ENCODE results near the gene HTT.

HTT gene

DNA sequence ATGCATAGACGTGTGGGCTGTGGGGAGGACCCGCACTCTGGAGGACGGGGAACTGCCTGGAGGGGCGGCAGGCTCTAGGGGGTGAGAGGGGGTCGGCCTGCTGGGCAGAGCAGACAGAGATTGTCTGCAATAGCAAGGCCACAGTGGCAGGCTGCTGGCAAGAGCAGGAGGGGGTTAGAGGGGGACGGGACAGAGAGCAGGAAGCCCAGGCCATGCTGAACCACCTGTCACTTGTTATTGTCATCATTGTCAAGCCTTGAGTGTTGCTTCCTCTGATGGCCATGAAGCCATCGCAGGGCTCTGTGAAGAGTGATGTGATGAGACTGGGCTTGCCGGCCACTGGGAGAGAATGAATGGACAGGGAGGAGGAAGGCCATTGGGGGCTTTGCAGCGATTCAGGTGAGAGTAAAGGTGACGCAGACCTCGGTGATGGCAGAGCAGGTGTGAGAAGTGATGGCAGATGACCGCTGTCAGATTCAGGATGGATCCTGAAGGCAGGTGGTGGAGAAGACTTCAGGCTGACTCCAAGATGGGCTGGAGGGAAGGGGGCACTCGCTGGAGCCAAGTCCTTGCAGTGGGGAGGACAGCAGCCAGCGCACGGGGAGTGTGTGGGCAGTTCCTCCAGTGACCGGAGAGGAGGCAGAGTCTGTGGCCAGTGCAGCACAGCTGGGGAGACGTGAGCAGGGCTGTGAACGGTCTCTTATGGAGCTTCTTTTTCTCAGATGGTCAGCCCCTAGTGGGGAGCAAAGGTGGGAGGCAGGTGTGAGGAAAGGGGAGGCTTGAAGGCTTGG lies 43.7 kb upstream of the HTT start:
- Histone ChIP-seq H2AFZ (ENCODE audit: low read length) (no peak overlapping the region), H3K9ac (ENCODE audit: low read depth, low read length, poor library complexity) (peak overlapping the region; percentile 56), H3K4me3 (ENCODE audit: low read length in 2 of 2) (peak overlapping the region in 1 of 2 donors; percentile 20), H3K36me3 (replicated peaks in 1 of 2; ENCODE audit: control insufficient read depth in 2 of 2, insufficient read depth in 2 of 2, low read length in 2 of 2) (no peaks in the 10 kb centered on the region), H3K4ac (ENCODE audit: low read length) (no peak overlapping the region), H3K79me1 (ENCODE audit: low read depth, low read length) (no peaks in the 10 kb centered on the region), H2AK5ac (ENCODE audit: low read depth, low read length) (peak overlapping the region; percentile 36), H2BK15ac (ENCODE audit: low read length) (peak overlapping the region; percentile 88), H2BK5ac (ENCODE audit: low read length) (peak overlapping the region; percentile 43), H3K4me1 (ENCODE audit: control insufficient read depth in 2 of 2, insufficient read depth in 1 of 2, low read depth in 1 of 2, low read length in 2 of 2) (peaks cover 0 to 7% of the 10 kb centered on the region in 2 donors), H3K18ac (ENCODE audit: low read length) (no peak overlapping the region), H3K23ac (ENCODE audit: low read depth, low read length, poor library complexity) (peak overlapping the region; percentile 80), H3K27me3 (ENCODE audit: control insufficient read depth in 3 of 3, insufficient read depth in 3 of 3, low read depth in 1 of 3, low read length in 3 of 3) (peaks cover 0 to 2% (median 0%) of the 10 kb centered on the region in 3 experiments), H4K91ac (ENCODE audit: low read depth, low read length, poor library complexity) (no peak overlapping the region), H3K4me2 (ENCODE audit: insufficient read depth, low read length, poor library complexity, severe bottlenecking) (no peak overlapping the region), H4K8ac (ENCODE audit: low read depth, low read length) (no peak overlapping the region), H3K14ac (ENCODE audit: low read length) (no peak overlapping the region), H2BK120ac (ENCODE audit: low read depth, low read length) (no peak overlapping the region), H3K9me3 (replicated peaks in 1 of 2; ENCODE audit: control insufficient read depth in 2 of 2, insufficient read depth in 1 of 2, low read depth in 1 of 2, low read length in 2 of 2) (no peaks in the 10 kb centered on the region), H3K27ac (replicated peaks; ENCODE audit: low read length) (no peak overlapping the region), H2BK12ac (ENCODE audit: low read length) (no peak overlapping the region)
- WGBS, 2 donors (ENCODE audit: extremely low coverage in 2 of 2, insufficient read length in 2 of 2, insufficient replicate concordance in 1 of 2), result no CpG with 5 or more reads among the region's 18 CpGs
- DNase-seq (ENCODE audit: low spot score), result no peak

DNA sequence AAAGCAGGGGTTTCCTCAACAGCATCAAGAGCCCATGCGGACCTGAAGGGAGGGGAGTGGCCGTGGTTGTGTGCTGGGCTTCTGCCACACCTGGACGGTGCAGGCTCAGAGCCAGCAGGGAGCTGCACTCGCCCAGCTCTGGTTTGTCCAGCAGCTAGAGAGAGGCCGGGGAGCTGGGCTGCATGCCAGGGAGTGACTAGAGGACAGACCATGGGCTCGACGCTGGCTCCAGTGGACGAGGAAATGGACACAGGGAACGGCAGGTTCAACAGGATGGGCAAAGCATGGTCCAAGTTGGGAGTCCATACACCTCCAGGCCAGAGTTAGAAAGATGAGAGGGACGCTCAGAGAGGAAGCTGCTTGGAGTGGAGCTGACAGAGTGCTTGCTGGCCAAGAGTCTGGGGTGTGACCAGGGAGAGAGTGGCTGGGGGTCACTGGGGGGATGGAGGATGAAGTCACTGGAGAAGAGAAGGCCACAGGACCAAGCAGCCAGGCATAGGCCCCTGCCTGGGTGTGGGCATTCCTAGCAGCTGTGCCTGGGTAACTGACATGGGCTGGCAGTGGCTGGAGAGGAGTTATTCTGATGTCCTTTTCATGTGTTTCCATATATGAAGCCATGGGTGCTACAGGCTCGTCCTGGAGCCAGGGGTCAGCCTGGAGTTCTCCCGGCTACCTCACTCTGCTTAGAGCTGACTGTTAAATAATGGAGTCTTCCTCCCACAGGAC lies 43.0 kb upstream of the HTT start:
- peak overlapping the region; percentile 88 for H2BK15ac ChIP-seq (ENCODE audit: low read length)
- peak overlapping the region; percentile 29 for H3K18ac ChIP-seq (ENCODE audit: low read length)
- WGBS, 2 donors (ENCODE audit: extremely low coverage in 2 of 2, insufficient read length in 2 of 2, insufficient replicate concordance in 1 of 2), result no CpG with 5 or more reads among the region's 12 CpGs

DNA sequence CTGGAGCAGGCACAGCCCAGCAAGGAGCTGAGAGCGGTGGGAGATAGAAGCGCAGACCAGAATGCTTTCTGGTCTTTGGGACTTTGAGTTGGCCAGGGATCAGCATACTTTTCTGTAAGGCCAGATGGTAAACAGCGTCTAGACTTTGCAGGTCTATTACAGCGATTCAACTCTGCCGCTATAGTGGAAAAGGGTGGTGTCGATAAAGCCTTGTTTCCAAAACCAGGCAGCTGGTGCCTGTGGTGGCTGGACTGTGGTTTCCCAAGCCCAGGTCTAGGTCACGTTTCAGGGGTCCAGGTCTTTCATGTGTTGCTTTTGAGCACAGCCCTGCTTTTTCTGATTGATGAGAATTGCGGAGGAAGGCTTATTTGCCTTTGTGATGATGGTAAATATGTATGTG lies 40.2 kb upstream of the HTT start:
- Histone ChIP-seq H2BK5ac (ENCODE audit: low read length) (no peak overlapping the region), H2BK120ac (ENCODE audit: low read depth, low read length) (no peak overlapping the region), H3K36me3 (replicated peaks in 1 of 2; ENCODE audit: control insufficient read depth in 2 of 2, insufficient read depth in 2 of 2, low read length in 2 of 2) (no peaks in the 10 kb centered on the region), H4K8ac (ENCODE audit: low read depth, low read length) (no peak overlapping the region), H3K27me3 (ENCODE audit: control insufficient read depth in 3 of 3, insufficient read depth in 3 of 3, low read depth in 1 of 3, low read length in 3 of 3) (peaks cover 0 to 2% (median 0%) of the 10 kb centered on the region in 3 experiments), H3K79me1 (ENCODE audit: low read depth, low read length) (no peaks in the 10 kb centered on the region), H3K23ac (ENCODE audit: low read depth, low read length, poor library complexity) (no peak overlapping the region), H3K9ac (ENCODE audit: low read depth, low read length, poor library complexity) (no peak overlapping the region), H2BK12ac (ENCODE audit: low read length) (no peak overlapping the region), H3K9me3 (replicated peaks in 1 of 2; ENCODE audit: control insufficient read depth in 2 of 2, insufficient read depth in 1 of 2, low read depth in 1 of 2, low read length in 2 of 2) (no peaks in the 10 kb centered on the region), H3K4me2 (ENCODE audit: insufficient read depth, low read length, poor library complexity, severe bottlenecking) (no peak overlapping the region), H3K18ac (ENCODE audit: low read length) (no peak overlapping the region), H3K14ac (ENCODE audit: low read length) (no peak overlapping the region), H3K4ac (ENCODE audit: low read length) (no peak overlapping the region), H4K91ac (ENCODE audit: low read depth, low read length, poor library complexity) (no peak overlapping the region), H3K4me1 (ENCODE audit: control insufficient read depth in 2 of 2, insufficient read depth in 1 of 2, low read depth in 1 of 2, low read length in 2 of 2) (peaks cover 0 to 7% of the 10 kb centered on the region in 2 donors), H2BK15ac (ENCODE audit: low read length) (no peak overlapping the region), H2AK5ac (ENCODE audit: low read depth, low read length) (no peak overlapping the region), H2AFZ (ENCODE audit: low read length) (no peak overlapping the region), H3K4me3 (ENCODE audit: low read length in 2 of 2) (no peak overlapping the region), H3K27ac (replicated peaks; ENCODE audit: low read length) (no peak overlapping the region)
- no peak for DNase-seq (ENCODE audit: low spot score)
- WGBS, 2 donors (ENCODE audit: extremely low coverage in 2 of 2, insufficient read length in 2 of 2, insufficient replicate concordance in 1 of 2), result no CpG with 5 or more reads among the region's 8 CpGs

More for the DNA sequence above, 43.0 kb upstream of the HTT start:
- Histone ChIP-seq H2AK5ac (ENCODE audit: low read depth, low read length) (no peak overlapping the region), H2BK5ac (ENCODE audit: low read length) (peak overlapping the region; percentile 43), H3K9ac (ENCODE audit: low read depth, low read length, poor library complexity) (no peak overlapping the region), H3K4ac (ENCODE audit: low read length) (no peak overlapping the region), H3K4me3 (ENCODE audit: low read length in 2 of 2) (no peak overlapping the region), H3K14ac (ENCODE audit: low read length) (no peak overlapping the region), H3K79me1 (ENCODE audit: low read depth, low read length) (no peaks in the 10 kb centered on the region), H2BK120ac (ENCODE audit: low read depth, low read length) (no peak overlapping the region), H3K36me3 (replicated peaks in 1 of 2; ENCODE audit: control insufficient read depth in 2 of 2, insufficient read depth in 2 of 2, low read length in 2 of 2) (no peaks in the 10 kb centered on the region), H4K91ac (ENCODE audit: low read depth, low read length, poor library complexity) (peak overlapping the region; percentile 65), H3K4me1 (ENCODE audit: control insufficient read depth in 2 of 2, insufficient read depth in 1 of 2, low read depth in 1 of 2, low read length in 2 of 2) (peaks cover 0 to 7% of the 10 kb centered on the region in 2 donors), H3K9me3 (replicated peaks in 1 of 2; ENCODE audit: control insufficient read depth in 2 of 2, insufficient read depth in 1 of 2, low read depth in 1 of 2, low read length in 2 of 2) (no peaks in the 10 kb centered on the region), H4K8ac (ENCODE audit: low read depth, low read length) (no peak overlapping the region), H3K23ac (ENCODE audit: low read depth, low read length, poor library complexity) (peak overlapping the region; percentile 80), H3K27me3 (ENCODE audit: control insufficient read depth in 3 of 3, insufficient read depth in 3 of 3, low read depth in 1 of 3, low read length in 3 of 3) (peaks cover 0 to 2% (median 0%) of the 10 kb centered on the region in 3 experiments), H3K27ac (replicated peaks; ENCODE audit: low read length) (no peak overlapping the region), H3K4me2 (ENCODE audit: insufficient read depth, low read length, poor library complexity, severe bottlenecking) (no peak overlapping the region), H2BK12ac (ENCODE audit: low read length) (no peak overlapping the region), H2AFZ (ENCODE audit: low read length) (no peak overlapping the region)
- no peak for DNase-seq (ENCODE audit: low spot score)

DNA sequence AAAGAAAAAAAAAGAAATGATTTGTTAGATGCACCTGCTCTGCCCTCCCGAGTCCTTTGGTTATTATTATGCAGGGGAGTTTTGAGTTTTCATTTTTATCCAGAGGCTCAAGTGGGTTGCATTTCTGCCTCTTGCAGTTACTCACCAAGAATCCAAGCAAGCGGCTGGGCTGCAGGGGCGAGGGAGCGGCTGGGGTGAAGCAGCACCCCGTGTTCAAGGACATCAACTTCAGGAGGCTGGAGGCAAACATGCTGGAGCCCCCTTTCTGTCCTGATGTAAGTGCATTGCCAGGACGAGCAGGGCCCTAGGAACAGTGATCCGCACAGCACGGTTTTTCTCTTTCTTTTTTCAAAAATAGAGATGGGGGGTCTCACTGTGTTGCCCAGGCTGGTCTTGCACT lies 39.2 kb upstream of the HTT start:
- no peak overlapping the region for H3K4ac ChIP-seq (ENCODE audit: low read length)
- H3K9me3 ChIP-seq (replicated peaks in 1 of 2; ENCODE audit: control insufficient read depth in 2 of 2, insufficient read depth in 1 of 2, low read depth in 1 of 2, low read length in 2 of 2), result no peaks in the 10 kb centered on the region
- no peak overlapping the region for H4K91ac ChIP-seq (ENCODE audit: low read depth, low read length, poor library complexity)
- no peak overlapping the region for H3K27ac ChIP-seq (replicated peaks; ENCODE audit: low read length)
- no peak overlapping the region for H3K23ac ChIP-seq (ENCODE audit: low read depth, low read length, poor library complexity)
- H3K18ac ChIP-seq (ENCODE audit: low read length), result no peak overlapping the region
- no CpG with 5 or more reads among the region's 8 CpGs for WGBS, 2 donors (ENCODE audit: extremely low coverage in 2 of 2, insufficient read length in 2 of 2, insufficient replicate concordance in 1 of 2)
- H2BK15ac ChIP-seq (ENCODE audit: low read length), result no peak overlapping the region
- peaks cover 0 to 7% of the 10 kb centered on the region in 2 donors for H3K4me1 ChIP-seq (ENCODE audit: control insufficient read depth in 2 of 2, insufficient read depth in 1 of 2, low read depth in 1 of 2, low read length in 2 of 2)
- H2BK5ac ChIP-seq (ENCODE audit: low read length), result no peak overlapping the region
- H4K8ac ChIP-seq (ENCODE audit: low read depth, low read length), result no peak overlapping the region
- no peak overlapping the region for H3K9ac ChIP-seq (ENCODE audit: low read depth, low read length, poor library complexity)
- no peak overlapping the region for H2BK120ac ChIP-seq (ENCODE audit: low read depth, low read length)
- no peak overlapping the region for H2AK5ac ChIP-seq (ENCODE audit: low read depth, low read length)
- H2AFZ ChIP-seq (ENCODE audit: low read length), result no peak overlapping the region
- no peak overlapping the region for H3K4me2 ChIP-seq (ENCODE audit: insufficient read depth, low read length, poor library complexity, severe bottlenecking)
- no peak for DNase-seq (ENCODE audit: low spot score)
- peaks cover 0 to 2% (median 1%) of the 10 kb centered on the region in 3 experiments for H3K27me3 ChIP-seq (ENCODE audit: control insufficient read depth in 3 of 3, insufficient read depth in 3 of 3, low read depth in 1 of 3, low read length in 3 of 3)
- H3K14ac ChIP-seq (ENCODE audit: low read length), result no peak overlapping the region
- no peaks in the 10 kb centered on the region for H3K36me3 ChIP-seq (replicated peaks in 1 of 2; ENCODE audit: control insufficient read depth in 2 of 2, insufficient read depth in 2 of 2, low read length in 2 of 2)
- H3K79me1 ChIP-seq (ENCODE audit: low read depth, low read length), result no peaks in the 10 kb centered on the region
- H2BK12ac ChIP-seq (ENCODE audit: low read length), result no peak overlapping the region
- no peak overlapping the region for H3K4me3 ChIP-seq (ENCODE audit: low read length in 2 of 2)
